Left cardiac atrium (tissue), 4 donors: Measurements from ENCODE around the gene TBXAS1. TPM values are rescaled to one million over a fixed set of nuclear protein-coding genes. Genes with fewer than 3 reads are reported as not detected.

Source experiments
- ATAC-seq, 2 donors: fragments of 200-7000 bp; cut with Tn5 transposase; one replicate each; pipeline ENCODE4 v1.9.1; 2020; ENCODE audit warnings: mild to moderate bottlenecking in 2 of 2, moderate library complexity in 2 of 2
- DNase-seq: peaks from one replicate; pipeline ENCODE4 v3.0.0-alpha.2; 2020
- intact Hi-C, 2 donors: fragments of 100-400 bp; cut with DNase I; formaldehyde crosslinking; loops; one replicate each; pipeline versions ENCODE4 v1.14.1 to v1.15.1; 2022 to 2023
- total RNA-seq, 2 donors: library from RNA; stranded (reverse); fragmentation: NEBNext Ultra II Directional; extraction: Animal tissue kit (Norgen Biotek cat#: 25700); gene quantifications; one replicate each; pipeline ENCODE4 v1.2.1, GENCODE V29; 2021
- donor health status: DM: no; HTN: yes; CAD: no.
- donor health status: DM: no; HTN: yes; CAD: no; lungs with severe emphysema.
- donor health status: DM: yes; HTN: yes; CAD: no.
- donor health status: Dilated cardiomyopathy.

The TBXAS1 gene
- total RNA-seq, 2 donors from 2014 or later: 10.0 to 11.3 TPM

DNA sequence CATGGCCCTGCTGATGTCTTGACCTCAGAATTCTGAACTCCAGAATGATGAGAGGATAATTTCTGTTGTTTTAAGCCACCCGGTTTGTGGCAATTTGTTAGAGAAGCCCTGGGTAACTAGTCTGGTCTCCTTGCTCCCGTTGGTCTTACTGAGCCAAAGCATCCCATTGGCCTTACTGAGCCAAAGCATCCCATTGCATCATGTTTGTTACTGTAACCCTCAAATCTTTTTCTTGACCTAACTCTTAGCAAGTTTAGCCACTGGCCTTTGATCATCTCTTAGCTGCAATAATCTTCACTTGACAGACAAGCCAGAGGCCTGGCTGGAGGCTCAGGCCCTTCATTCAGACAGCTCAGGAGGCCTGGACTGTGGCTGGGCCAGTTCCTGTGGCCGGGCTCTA, 21.8 kb downstream of the TBXAS1 start:
- ATAC-seq: no peak
- intact Hi-C loops: no loop called here
- no peak for DNase-seq

DNA sequence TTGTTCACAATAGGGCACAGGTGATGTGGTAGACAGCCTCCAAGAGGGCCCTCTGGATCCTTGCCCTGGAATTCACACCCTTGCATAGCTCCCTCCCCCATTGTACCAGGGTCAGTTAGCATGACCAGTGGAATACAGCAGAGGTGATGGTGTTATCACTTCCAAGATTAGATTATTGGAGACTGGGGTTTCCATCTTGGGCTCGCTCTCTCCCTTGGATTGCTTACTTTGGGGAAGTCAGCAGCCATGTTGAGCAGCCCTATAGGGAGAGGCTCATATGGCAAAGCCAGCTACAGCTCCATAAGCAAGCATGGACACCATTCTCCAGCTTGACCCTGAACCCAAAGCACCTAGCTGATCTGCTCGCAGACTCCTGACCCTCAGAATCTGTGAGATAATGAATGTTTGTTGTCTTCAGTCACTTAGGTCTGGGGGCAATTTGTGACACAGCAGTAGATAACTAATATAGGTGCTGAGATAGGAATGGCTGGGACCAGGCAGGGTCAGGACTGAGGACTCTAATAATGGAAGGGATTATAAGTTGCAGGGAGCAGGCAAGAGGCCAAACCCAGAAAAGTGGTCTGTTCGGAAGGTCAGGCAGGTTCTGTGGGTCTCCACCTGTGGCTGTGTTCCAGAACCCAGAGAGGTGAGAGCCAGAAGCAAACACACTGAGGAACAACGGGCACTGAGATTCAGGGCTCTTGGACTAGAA, 22.9 kb downstream of the TBXAS1 start:
- ATAC-seq (no peak), DNase-seq (no peak)
- intact Hi-C loops: no loop called here

DNA sequence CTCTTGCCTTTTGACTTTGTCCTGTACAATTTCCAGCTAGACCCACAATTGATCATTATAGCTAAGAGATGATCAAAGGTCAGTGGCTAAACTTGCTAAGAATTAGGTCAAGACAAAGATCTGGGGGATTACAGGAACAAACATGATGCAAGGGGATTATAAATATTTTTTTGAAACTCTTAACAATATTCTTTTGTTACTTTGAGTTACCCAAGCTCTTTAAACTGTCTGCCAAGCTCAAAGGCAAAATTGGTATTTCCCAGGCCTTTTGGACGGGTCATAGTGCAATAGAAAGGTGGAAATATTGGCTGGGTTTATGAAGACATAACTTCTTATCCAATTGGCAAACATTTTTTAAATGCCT, 23.4 kb downstream of the TBXAS1 start:
- no peak for ATAC-seq

DNA sequence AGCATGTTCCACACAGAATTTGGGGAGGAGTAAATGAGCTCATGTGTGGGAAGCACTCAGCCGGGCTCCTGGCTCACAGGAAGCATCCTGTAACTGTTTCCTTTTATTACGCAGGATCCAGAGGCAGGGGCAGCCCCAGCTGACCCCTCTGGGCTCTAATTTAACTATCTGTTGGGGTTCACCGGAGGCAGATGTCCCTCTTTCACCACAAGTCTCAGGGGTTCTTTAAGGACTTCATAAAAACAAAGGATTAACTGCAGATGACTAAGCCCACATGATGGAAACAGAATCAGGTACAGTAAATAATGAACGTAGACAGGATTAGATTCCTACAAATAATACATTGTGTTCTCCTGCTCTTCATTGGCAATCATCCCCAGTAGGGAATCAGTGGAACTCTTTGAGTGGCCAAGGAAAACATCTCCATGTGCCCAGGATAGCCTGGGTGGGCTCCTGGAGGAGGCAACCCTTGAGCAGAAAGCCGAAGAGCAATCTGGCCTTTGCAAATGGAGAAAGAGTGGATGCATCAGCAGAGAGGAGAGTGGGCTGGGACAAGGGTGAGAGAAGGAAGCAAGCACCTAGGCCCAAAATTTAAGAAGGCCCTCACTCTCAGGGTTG, 24.6 kb downstream of the TBXAS1 start:
- DNase-seq: no peak
- ATAC-seq: peak; percentile 7 to 9
- intact Hi-C loops: no loop called here

More for the DNA sequence above, 23.4 kb downstream of the TBXAS1 start:
- intact Hi-C loops: no loop called here
- no peak for DNase-seq

DNA sequence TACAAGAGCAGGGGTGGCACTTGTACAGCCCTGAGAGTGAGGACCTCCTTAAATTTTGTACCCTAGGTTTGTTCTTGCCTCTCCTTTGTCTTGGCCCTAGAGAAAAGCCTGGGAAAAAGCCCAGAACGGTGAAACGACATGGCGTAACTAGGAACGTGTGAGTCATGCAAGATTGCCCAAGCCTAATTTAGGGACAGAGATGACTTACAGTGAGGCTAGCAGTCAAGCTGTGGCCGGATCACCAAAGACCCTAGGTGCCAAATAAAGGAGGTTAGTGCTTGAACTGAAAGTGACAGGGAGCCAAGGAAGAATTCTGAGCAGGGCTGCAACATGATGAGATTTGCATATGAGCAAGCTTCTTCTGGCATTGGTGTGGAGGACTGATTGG, 25.1 kb downstream of the TBXAS1 start:
- ATAC-seq (peak; percentile 52 to 55), DNase-seq (peak; percentile 39)
- intact Hi-C loops: no loop called here

DNA sequence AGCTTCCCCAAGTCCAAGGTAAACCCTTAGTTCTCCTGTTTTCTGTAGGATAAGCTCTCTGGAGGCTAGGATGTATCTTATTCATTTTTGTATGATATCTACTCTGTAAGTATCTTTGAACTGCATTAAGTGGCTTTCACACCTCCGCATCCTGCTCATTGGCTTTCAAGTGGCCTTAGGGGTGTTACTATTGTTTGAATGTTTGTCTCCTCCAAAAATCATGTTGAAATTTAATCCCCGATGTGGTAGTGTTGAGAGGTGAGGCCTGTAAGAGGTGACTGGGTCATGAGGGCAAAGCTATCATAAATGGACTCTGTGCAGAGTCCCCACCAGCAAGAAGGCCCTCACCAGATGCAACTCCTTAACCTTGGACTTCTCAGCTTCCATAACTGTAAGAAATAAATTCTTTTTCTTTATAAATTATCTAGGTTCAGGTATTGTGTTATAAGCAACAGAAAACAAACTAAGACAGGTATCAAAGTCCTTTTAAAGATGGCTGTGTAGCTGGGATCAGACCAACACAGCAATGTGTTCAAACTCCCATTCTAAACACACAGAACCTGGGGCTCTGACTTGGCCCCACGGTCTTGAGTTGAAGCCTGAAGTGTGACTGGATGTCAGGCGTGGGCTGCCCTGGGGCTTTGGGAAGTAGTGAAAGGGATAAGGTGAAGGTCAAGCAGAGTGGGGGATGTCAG, 25.9 kb downstream of the TBXAS1 start:
- intact Hi-C loops: no loop called here
- DNase-seq (no peak), ATAC-seq (no peak)

DNA sequence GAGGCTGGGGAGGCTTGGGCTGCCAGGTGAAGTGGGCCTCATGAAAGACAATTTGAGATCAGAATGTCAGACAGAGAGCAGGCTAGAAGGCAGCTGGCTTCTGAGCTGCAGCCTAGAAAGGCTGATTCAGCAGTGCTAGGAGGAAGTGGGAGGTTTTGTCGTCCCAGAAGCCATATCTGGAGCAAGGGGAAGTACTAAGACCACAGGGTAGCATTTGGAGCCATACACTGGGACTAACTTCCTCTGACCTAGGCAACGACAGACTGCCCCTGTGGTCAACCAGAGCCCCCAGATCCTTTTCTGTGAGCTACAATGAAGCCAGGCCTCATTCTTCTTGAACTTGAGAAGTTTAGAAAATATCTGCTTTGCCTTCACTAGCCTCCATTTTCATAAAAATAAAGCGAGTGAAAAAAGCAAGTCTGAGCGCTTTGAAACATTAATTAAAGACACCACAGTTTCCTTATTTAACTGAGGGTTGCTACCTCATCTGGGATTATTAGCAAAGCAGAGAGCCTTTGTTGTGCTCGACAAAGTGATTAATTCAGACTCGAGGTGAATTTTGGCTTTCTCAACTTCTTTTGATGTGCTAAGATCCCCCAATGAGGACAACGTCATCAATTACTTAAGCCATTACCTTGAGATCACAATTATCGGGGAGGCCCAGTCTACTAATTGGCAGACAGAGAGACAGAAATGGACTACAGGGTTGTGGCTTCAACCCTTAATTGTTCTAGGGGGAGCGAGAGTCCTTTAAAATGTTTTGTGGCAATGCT, 26.6 kb downstream of the TBXAS1 start:
- intact Hi-C loops: no loop called here
- peak; percentile 73 to 83 for ATAC-seq
- no peak for DNase-seq

DNA sequence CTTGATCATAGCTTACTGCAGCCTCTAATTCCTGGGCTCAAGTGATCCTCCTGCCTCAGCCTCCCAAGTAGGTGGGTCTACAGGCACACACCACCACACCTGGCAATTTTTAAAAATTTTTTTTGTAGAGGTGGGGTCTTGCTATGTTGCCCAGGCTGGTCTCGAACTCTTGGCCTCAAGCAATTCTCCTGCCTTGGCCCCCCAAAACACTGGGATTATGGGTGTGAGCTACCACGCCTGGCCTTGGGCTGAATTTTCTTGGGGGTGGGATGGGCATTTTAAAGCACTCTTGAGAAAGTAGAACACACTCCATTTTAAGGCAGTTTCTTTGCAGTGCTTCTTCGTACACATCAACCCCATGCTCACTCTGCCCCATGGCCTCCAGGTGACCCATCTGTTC, 28.7 kb downstream of the TBXAS1 start:
- ATAC-seq: no peak
- no peak for DNase-seq
- intact Hi-C loops: no loop called here

DNA sequence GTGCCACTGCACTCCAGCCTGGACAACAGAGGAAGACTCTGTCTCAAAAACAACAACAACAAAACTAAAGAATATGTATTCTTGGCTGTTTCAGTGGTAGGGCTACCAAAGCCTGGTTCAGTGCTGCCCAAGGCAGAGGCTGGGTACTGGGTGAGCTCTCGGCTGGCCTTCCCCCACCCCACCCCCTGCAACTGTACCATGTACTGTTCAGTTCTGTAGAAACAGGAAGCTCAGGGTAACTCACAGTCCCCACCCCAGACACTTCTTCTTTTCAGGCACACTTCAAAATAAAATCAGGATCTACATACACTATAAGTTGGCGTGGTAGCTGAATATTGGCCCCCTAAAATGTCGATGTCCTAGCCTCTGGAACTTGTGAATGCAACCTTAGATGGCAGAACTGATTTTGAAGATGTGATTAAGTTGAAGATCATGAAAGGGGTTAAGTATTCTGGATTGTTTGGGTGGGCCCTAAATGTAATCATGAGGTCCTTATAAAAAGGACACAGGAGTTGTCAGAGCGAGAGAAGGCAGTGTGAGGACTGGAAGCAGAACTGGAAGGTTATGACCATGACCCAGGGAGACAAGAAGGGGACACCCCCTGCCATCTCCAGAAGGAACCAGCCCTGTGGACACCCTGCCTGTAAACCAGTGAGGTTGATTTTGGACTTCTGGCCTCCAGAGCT, 31.2 kb downstream of the TBXAS1 start:
- ATAC-seq (peak; percentile 80 to 87), DNase-seq (peak; percentile 36)
- intact Hi-C loops: no loop called here

DNA sequence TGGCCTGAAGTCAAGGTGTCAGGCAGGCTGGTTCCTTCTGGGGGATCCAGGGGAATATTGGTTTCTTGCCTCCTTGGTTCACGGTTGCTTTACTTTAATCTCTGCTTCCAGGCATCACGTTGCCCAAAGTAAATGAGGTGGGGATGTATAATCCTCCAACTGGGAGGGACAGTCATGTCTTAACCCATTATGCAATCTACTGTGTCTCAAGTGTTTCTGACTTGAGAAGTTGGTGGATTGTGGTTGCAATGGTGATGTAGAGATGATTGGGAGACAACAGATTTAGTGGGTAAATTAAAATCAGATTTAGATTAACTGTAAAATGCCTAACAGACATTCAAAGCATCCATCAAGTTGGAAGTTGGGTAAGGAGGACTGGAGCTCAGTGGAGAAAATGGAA, 32.7 kb downstream of the TBXAS1 start:
- intact Hi-C loops: no loop called here
- no peak for DNase-seq
- no peak for ATAC-seq

DNA sequence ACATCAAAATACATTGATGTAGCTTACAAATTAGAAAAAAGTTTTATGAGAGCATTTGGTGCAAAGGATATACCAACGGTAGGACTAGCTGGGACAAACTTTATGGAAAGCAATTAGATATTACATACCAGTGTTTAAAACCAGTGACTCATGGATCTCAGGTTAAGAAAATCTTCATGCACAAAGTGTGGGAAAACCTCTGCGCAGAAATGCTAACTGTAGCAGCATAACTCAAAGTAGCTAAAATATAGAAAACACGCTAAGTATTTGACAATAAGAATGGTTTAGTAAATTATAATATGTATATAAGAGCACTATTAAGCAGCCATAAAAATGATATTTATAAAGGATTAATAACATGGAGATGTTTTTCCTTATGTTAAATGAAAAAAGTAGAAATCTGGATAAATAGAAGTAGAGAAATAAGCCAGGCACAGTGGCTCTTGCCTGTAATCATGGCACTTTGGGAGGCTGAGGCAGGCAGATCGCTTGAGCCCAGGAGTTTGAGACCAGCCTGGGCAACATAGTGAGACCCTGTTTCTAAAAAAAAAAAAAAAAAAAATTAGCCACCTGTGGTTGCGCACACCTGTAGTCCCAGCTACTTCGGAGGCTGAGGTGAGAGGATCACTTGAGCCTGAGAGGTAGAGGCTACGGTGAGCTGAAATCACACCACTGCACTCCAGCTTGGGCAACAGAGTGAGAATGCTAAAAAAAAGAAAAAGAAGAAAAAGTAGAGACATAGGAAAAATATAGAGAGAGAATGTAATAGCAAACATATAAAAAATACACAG, 37.2 kb downstream of the TBXAS1 start:
- intact Hi-C loops: no loop called here

DNA sequence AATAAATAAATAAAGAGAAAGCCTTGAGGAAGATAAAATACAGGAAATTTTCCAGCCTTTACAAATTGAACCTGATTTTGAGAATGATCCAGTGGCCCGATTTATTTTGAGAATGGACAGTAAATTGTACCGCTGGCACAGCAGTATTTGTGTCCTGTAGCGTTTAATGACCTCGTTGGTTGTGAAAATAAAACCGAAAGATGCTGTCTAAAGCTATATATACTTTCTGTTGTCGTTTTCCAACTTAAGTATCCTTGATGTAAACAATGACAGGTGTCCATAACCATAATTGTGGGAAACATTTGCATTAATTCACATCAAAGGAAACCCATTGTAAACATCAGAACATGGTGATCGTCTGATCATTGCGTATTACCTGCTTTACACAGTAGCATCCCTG, 38.8 kb downstream of the TBXAS1 start:
- DNase-seq (no peak), ATAC-seq (no peak)
- intact Hi-C loops: no loop called here

More for the DNA sequence above, 37.2 kb downstream of the TBXAS1 start:
- DNase-seq (no peak), ATAC-seq (no peak)

DNA sequence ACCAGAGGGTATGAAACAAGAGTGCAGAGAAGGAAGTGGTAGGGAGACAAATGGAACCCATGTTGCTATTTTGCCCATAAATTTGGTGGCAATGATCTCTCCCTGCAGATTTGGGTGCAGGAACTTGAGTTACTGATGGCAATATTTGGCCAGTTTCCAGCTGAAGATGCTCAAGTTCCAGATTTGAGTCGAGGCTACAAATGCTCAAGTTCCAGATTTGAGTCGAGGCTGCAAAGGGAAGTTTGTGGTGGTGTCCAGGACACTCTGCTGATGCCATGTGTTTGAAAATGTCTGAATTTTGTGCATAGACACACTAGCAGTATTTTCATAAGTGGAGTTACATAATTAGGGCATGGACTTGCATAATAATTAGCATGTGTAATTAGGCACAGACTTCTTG, 40.8 kb downstream of the TBXAS1 start:
- ATAC-seq (no peak), DNase-seq (no peak)
- intact Hi-C loops: no loop called here

DNA sequence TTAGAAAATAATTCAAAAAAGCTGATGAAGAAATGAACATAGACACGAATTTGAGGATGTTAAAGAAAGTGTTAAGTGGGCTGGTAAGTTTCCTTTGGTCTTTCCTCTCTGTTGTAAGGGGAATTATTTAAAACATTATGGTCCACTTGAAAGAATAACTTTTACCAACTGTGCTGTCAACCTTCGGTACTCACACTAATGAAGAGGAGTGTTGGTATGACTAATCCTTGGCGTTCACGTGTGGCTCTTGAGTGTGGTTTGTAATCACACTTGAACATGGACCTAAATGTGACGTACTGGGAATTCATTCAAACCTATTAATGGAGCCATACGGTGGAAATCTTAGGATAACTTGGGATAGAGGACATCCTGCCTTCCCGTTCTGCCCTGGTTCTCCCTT, 41.3 kb downstream of the TBXAS1 start:
- intact Hi-C loops: no loop called here
- DNase-seq (no peak), ATAC-seq (peak in 1 of 2 donors; percentile 33)

DNA sequence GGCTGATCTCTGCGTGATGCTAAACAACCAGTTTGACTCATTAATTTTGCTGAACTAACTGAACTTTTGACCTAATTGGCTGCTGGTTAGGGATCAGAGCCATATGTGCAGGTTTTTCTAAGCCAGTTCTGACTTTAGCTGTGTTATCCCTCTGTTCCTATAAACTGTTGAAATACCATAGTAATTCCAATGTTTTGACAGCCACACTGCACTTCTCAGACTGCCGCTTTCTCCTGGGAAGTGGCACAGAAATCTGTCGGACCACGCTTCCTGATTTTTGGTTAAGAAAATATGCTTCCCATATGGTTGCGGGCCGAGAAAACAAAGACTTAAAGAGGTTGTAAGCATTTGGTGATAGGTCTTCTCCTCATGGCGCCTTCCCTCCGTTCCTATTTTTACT, 42.3 kb downstream of the TBXAS1 start:
- ATAC-seq (peak in 1 of 2 donors; percentile 20), DNase-seq (no peak)
- intact Hi-C loops: no loop called here

DNA sequence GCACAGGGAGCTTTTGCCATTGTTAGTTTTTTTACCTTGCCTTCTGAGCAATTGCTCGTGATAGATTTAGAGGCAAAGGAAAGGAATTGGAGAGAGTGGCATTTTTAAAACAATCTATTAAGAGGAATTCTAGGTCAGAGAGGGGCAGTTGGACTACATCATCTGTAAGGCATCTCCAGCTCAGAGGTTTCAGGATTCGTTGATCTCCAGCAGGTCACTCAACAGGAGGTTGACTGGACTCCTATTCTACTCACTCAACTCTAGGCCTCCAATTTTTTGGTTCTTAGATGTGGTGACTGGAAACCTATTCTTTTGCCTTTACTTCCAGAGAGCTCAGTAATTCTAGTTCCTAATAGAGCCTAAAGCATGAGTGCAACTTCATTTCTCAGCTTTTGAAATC, 42.8 kb downstream of the TBXAS1 start:
- ATAC-seq (no peak), DNase-seq (no peak)
- intact Hi-C loops: no loop called here

DNA sequence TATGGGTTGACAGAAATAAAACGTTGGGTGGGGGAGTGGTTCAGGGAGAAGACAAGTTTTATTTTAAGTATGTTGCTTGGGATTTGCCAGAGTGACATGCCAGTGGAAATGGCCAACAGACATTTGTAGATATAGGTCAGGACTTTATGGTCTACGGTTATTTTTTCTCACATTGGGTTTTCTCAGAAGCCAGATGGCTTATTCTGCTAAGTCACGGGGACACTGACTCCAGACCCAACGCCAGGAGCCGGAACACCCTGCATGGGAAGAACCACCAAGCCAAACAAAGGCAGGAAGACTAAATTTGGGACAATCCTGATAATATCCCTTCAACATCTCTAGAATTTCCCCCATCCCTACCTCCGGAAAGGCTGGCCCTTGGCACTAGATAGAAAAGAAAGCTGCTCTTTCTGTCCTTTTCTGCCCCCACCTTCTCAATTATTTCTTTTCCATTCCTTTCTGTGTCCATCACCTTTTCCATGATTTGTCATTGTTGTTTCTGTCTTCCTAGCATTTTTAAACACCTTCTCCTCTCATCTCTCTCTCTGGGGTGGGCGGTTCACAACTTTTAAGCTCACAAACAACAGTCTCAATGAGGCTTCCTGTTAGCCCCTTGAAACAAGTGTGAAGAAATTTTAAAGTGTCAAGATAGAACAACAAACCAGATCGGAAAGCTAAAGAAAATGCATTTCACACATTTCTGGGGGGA, 44.7 kb downstream of the TBXAS1 start:
- ATAC-seq (peak in 1 of 2 donors; percentile 29), DNase-seq (peak; percentile 49)
- intact Hi-C loops: no loop called here

DNA sequence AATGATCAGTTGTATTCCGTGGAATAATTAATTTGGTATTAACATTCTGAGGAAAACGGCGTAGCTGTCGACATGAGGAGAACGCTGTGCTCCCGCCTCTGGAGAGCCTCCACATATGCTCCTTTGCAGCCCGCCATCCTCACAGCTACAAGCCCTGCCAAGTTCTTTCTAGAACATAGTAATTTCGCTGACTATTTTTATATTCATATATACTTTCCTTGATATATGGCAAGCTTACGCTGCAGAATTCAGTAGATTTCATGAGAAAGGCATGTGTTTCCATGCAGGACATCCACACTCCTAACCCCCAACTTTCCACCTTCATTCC, 45.2 kb downstream of the TBXAS1 start:
- no peak for DNase-seq
- ATAC-seq: no peak
- intact Hi-C loops: no loop called here
